IMR-90 (cell line): ENCODE results near the gene LNX1. TPM values are rescaled to one million over a fixed set of nuclear protein-coding genes. Genes with fewer than 3 reads are reported as not detected.
A peak's percentile ranks its signal among the peaks of the same experiment; 100 is the strongest.

Experiments
- ATAC-seq: fragments of 200-7000 bp; cut with Tn5 transposase; 2 replicates; pipeline ENCODE4 v1.9.1; 2020; ENCODE audit warnings: low read depth, mild to moderate bottlenecking, moderate library complexity
- BruUV-seq: library from RNA; stranded (reverse); fragments of 400-500 nt; replicated peaks from 2 replicates; lab custom pipeline; 2021; lab: Mats Ljungman, UMichigan
- CTCF ChIA-PET: fragments of 300-600 bp; formaldehyde crosslinking; extraction: SDS; loops from one replicate; lab custom pipeline; 2021; ENCODE audit warnings: antibody characterized with exemption; lab: Yijun Ruan, JAX
- POLR2A ChIA-PET: fragments of 300-600 bp; sonication (Branson Sonifier 250); formaldehyde crosslinking; loops from one replicate; lab custom pipeline; 2022; ENCODE audit warnings: antibody characterized with exemption; ENCODE audit not compliant: unreplicated experiment; lab: Charles Lee
- DNase-seq: peaks from one replicate; pipeline ENCODE4 v3.0.0; 2013
- H2AFZ ChIP-seq: replicated peaks from 2 replicates; pipeline ENCODE3; 2013; ENCODE audit warnings: low read length, mild to moderate bottlenecking; ENCODE audit not compliant: poor library complexity
- H2AK5ac ChIP-seq: 2 replicates; pipeline ENCODE4 v1.6.1; 2013; ENCODE audit warnings: low read depth, low read length, inconsistent platforms
- H2AK9ac ChIP-seq: replicated peaks from 2 replicates; pipeline ENCODE3; 2013; ENCODE audit warnings: mild to moderate bottlenecking, low read depth, low read length, moderate library complexity; ENCODE audit not compliant: poor library complexity
- H2BK120ac ChIP-seq: 2 replicates; pipeline ENCODE4 v1.6.1; 2013; ENCODE audit warnings: low read depth, low read length, inconsistent platforms
- H2BK15ac ChIP-seq: 3 replicates; pipeline ENCODE4 v1.6.1; 2013; ENCODE audit warnings: low read depth, low read length, inconsistent platforms
- H2BK20ac ChIP-seq: 2 replicates; pipeline ENCODE4 v1.6.1; 2013; ENCODE audit warnings: low read depth, mild to moderate bottlenecking, inconsistent platforms, low read length, moderate library complexity
- H2BK5ac ChIP-seq: 2 replicates; pipeline ENCODE4 v1.6.1; 2013; ENCODE audit warnings: mild to moderate bottlenecking, low read depth, low read length, inconsistent platforms; ENCODE audit not compliant: poor library complexity, severe bottlenecking
- H3K14ac ChIP-seq: replicated peaks from 2 replicates; pipeline ENCODE4 v1.6.1; 2013; ENCODE audit warnings: low read depth, low read length, inconsistent platforms
- H3K18ac ChIP-seq: 2 replicates; pipeline ENCODE4 v1.6.1; 2013; ENCODE audit warnings: low read depth, low read length, control low read depth
- H3K23ac ChIP-seq: 2 replicates; pipeline ENCODE4 v1.6.1; 2013; ENCODE audit warnings: low read depth, low read length, inconsistent platforms
- H3K27ac ChIP-seq: 2 replicates; pipeline ENCODE4 v1.5.1; 2013; ENCODE audit warnings: mild to moderate bottlenecking, control low read depth, low read length; ENCODE audit not compliant: insufficient read depth
- H3K27me3 ChIP-seq: 2 replicates; pipeline ENCODE4 v1.6.1; 2013; ENCODE audit warnings: low read length; ENCODE audit not compliant: control insufficient read depth, insufficient read depth
- H3K36me3 ChIP-seq: 2 replicates; pipeline ENCODE4 v1.6.1; 2013; ENCODE audit warnings: low read length, mixed read lengths; ENCODE audit not compliant: control insufficient read depth, insufficient read depth
- H3K4ac ChIP-seq: 2 replicates; pipeline ENCODE4 v1.6.1; 2013; ENCODE audit warnings: low read depth, low read length, inconsistent platforms
- H3K4me1 ChIP-seq: 2 replicates; pipeline ENCODE4 v1.6.1; 2013; ENCODE audit warnings: low read length, mixed read lengths; ENCODE audit not compliant: control insufficient read depth, insufficient read depth
- H3K4me2 ChIP-seq: 2 replicates; pipeline ENCODE4 v1.6.1; 2013; ENCODE audit warnings: low read depth, mild to moderate bottlenecking, control low read depth, low read length, moderate library complexity
- H3K4me3 ChIP-seq: 2 replicates; pipeline ENCODE4 v1.5.1; 2013; ENCODE audit warnings: low read depth, mild to moderate bottlenecking, control low read depth, low read length, moderate library complexity; ENCODE audit not compliant: insufficient read depth
- H3K56ac ChIP-seq: 2 replicates; pipeline ENCODE4 v1.6.1; 2013; ENCODE audit warnings: low read length, inconsistent platforms; ENCODE audit not compliant: insufficient read depth; ENCODE audit errors: extremely low read depth
- H3K79me1 ChIP-seq, 2 experiments: 2 replicates each; pipeline ENCODE4 v1.6.1; 2013; ENCODE audit warnings: low read length in 2 of 2, inconsistent platforms in 1 of 2, low read depth in 1 of 2
- H3K9ac ChIP-seq: 2 replicates; pipeline ENCODE4 v1.6.1; 2013; ENCODE audit warnings: low read depth, low read length, control low read depth
- H3K9me1 ChIP-seq: 2 replicates; pipeline ENCODE4 v1.6.1; 2013; ENCODE audit warnings: low read length, inconsistent platforms; ENCODE audit not compliant: insufficient read depth
- H3K9me3 ChIP-seq: 2 replicates; pipeline ENCODE4 v1.6.1; 2013; ENCODE audit warnings: low read length; ENCODE audit not compliant: control insufficient read depth, insufficient read depth
- H4K20me1 ChIP-seq: 2 replicates; pipeline ENCODE4 v1.6.1; 2013; ENCODE audit warnings: low read length, inconsistent platforms; ENCODE audit not compliant: insufficient read depth
- H4K5ac ChIP-seq: 2 replicates; pipeline ENCODE4 v1.6.1; 2013; ENCODE audit warnings: mild to moderate bottlenecking, low read depth, low read length, control low read depth
- H4K8ac ChIP-seq, 2 experiments: 2 replicates each; pipeline ENCODE4 v1.6.1; 2013; ENCODE audit warnings: low read depth in 2 of 2, low read length in 2 of 2, control low read depth in 1 of 2, inconsistent platforms in 1 of 2
- H4K91ac ChIP-seq: 2 replicates; pipeline ENCODE4 v1.6.1; 2013; ENCODE audit warnings: low read depth, low read length, inconsistent platforms; ENCODE audit not compliant: insufficient read depth
- FOS ChIP-seq: fragments of 150-350 bp; IDR thresholded peaks from 2 replicates; pipeline ENCODE4 v1.6.1; 2016; ENCODE audit warnings: low read depth, low read length
- MAZ ChIP-seq: IDR thresholded peaks from 2 replicates; pipeline ENCODE4 v1.6.1; 2012; ENCODE audit warnings: low read depth, mild to moderate bottlenecking, low read length, improper control_type of control experiment, moderate library complexity, borderline replicate concordance
- MXI1 ChIP-seq: IDR thresholded peaks from 2 replicates; pipeline ENCODE4 v1.6.1; 2012; ENCODE audit warnings: low read depth, mild to moderate bottlenecking, low read length, moderate library complexity, borderline replicate concordance
- POLR2A ChIP-seq: IDR thresholded peaks from 2 replicates; pipeline ENCODE4 v1.6.1; 2012; ENCODE audit warnings: mild to moderate bottlenecking, low read depth, low read length
- RFX5 ChIP-seq: IDR thresholded peaks from 2 replicates; pipeline ENCODE4 v1.8.0; 2012; ENCODE audit warnings: low read depth, mild to moderate bottlenecking, low read length, moderate library complexity
- WGBS, 2 experiments: methylation state at CpG; one replicate each; pipeline versions ENCODE4 v1.1.5 to v1.1.7; 2013; ENCODE audit warnings: missing lambda C conversion rate in 2 of 2; ENCODE audit not compliant: insufficient read length in 1 of 2; ENCODE audit errors: extremely low coverage in 2 of 2; 5-methylcytosine and 5-hydroxymethylcytosine counted together
- dilution Hi-C: fragments of 300-500 bp; cut with HindIII; formaldehyde crosslinking; loops from one replicate; pipeline ENCODE4 v1.14.3; 2018; ENCODE audit warnings: low sequenced_read_pairs; ENCODE audit not compliant: unreplicated experiment
- in situ Hi-C: fragments of 300-500 bp; cut with MboI; formaldehyde crosslinking; loops from 3 replicates; pipeline ENCODE4 v1.14.3; 2019; ENCODE audit warnings: low sequenced_read_pairs, inconsistent platforms, mixed read lengths
- intact Hi-C: fragments of 100-400 bp; cut with micrococcal nuclease; formaldehyde crosslinking; loops from 2 replicates; pipeline ENCODE4 v1.10.0; 2022
- polyA plus RNA-seq, 3 experiments: library from polyadenylated mRNA; depleted of rRNA; stranded (reverse); fragments of >200 nt; gene quantifications; 2 replicates each; pipeline ENCODE4 v1.2.3, GENCODE V29; 2012; ENCODE audit warnings: low replicate concordance in 1 of 3
- total RNA-seq: library from RNA; depleted of rRNA; stranded (reverse); fragments of >200 nt; gene quantifications from 2 replicates; pipeline ENCODE4 v1.2.3, GENCODE V29; 2012

LNX1 gene
- total and polyA plus RNA-seq, 2 of the 4 experiments (the other 2 are of a cell fraction) = 0.15 to 0.36 TPM

DNA sequence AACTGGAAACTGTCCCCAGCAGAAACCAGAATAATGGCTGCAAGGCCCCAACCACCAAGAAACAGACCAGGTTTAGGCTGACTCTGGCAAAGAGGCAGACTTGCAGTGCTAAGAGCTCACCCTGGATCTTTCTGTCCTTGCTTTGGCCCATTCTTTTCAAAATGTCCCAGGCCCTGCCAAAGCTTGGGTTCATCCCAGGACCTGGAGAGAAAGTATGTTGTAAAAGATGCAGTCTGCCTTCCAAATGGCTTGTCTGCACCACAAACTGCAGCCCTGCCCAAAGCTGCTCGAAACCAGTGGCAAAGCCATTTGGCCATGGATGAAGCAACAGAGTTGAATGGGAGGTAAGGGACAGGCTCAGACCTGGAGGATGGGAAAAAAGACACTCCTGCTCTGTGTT is 38.0 kb upstream of the LNX1 start:
- intact Hi-C loops = no loop called here
- whole genome bisulfite sequencing, 2 experiments = no CpG with 5 or more reads among the region's 1 CpG
- Histone ChIP-seq H2AK9ac (no peak overlapping the region), H3K9me1 (no peaks in the 10 kb centered on the region), H2AK5ac (no peak overlapping the region), H3K27ac (no peak overlapping the region), H2BK5ac (no peak overlapping the region), H4K20me1 (no peaks in the 10 kb centered on the region), H3K56ac (no peak overlapping the region), H4K8ac (no peak overlapping the region), H3K4me3 (no peak overlapping the region), H3K79me1 (no peaks in the 10 kb centered on the region), H3K14ac (no peak overlapping the region), H3K9me3 (no peaks in the 10 kb centered on the region), H3K27me3 (no peaks in the 10 kb centered on the region), H2BK120ac (no peak overlapping the region), H2AFZ (peak overlapping the region; percentile 7), H3K4me2 (no peak overlapping the region), H2BK20ac (no peak overlapping the region), H4K5ac (no peak overlapping the region), H3K23ac (no peak overlapping the region), H3K9ac (no peak overlapping the region), H2BK15ac (no peak overlapping the region), H3K4ac (no peak overlapping the region), H3K4me1 (peaks cover 2% of the 10 kb centered on the region; the same call in 1 of the 2 replicates), H4K91ac (no peak overlapping the region), H3K18ac (no peak overlapping the region), H3K36me3 (no peaks in the 10 kb centered on the region)
- in situ Hi-C loops = no loop called here
- BruUV-seq = no TSS peak
- ATAC-seq (no peak), DNase-seq (no peak)
- no peak for TF ChIP-seq MXI1
- TF ChIP-seq FOS = no peak
- TF ChIP-seq RFX5 = no peak
- TF ChIP-seq MAZ = no peak
- TF ChIP-seq POLR2A = no peak
- CTCF ChIA-PET = no interaction called here
- POLR2A ChIA-PET = no interaction called here
- dilution Hi-C loops = no loop called here
